Measurements from ENCODE around the gene TMEM256.

The TMEM256 gene

DNA sequence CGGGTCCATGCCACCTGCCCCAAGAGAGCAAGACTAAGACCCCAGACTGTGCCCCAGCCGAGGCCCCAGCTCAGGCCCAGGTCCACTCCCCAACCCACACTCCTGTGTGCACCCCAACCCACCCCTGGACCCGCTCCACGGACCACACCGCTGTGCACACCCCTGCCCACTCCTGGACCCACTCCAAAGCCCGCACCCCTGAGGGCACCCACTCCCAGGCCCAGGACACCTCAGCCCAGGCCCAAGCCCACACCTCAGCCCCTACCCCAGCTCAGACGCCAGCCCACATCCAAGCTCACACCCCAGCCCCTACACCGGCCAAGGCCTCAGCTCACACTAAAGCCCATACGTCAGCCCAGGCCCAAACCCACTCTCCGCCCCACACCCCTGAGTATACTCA is 25.8 kb upstream of the TMEM256 start:
- DNase-seq (ENCODE audit: low spot score), result no peak

DNA sequence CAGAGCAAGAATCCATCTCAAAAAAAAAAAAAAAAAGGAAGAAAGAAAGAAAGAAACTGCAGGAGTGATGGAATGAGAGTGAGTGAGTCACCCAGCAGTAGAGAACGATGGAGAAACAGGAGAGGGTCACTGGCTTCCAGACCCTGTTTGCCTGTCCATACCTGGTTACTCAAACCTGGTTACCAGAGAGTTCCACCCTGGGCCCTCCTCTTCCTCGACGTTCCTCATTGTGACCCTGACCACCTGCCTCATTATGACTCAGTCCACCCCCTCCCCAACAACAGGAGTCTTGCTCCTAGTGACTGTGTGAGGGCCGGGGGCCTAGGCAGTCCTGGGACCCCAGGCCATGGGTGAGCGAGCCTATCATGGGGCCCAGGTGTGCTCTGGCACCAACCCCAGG is 24.7 kb upstream of the TMEM256 start, which contains the start of gene SPEM3:
Gene SPEM3, plus strand, starts transcription at position 301 of the 400 bp plus-strand sequence. Its CDS starts 46 bp downstream, at position 347.
- no peak for DNase-seq (ENCODE audit: low spot score)

DNA sequence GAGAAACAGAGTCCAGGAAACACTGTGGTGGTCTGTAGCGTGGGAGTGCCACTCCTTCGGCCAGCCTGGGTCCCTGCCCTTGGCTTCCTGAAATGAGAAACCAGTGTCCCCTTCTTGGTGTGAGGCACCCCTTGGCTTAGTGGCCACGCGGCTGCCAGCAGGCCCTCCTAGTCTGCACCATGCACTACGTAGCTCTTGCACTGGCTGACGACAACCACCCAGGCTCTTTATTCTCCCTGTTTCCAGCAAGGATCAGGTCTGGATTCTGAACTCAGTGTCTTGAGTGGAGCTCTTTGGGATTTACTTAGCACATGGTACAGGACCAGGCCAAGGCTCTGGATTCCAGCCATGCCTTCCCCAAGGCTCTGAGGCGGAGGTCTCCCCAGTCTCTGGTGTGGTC is 23.7 kb upstream of the TMEM256 start:
- no peak for DNase-seq (ENCODE audit: low spot score)

DNA sequence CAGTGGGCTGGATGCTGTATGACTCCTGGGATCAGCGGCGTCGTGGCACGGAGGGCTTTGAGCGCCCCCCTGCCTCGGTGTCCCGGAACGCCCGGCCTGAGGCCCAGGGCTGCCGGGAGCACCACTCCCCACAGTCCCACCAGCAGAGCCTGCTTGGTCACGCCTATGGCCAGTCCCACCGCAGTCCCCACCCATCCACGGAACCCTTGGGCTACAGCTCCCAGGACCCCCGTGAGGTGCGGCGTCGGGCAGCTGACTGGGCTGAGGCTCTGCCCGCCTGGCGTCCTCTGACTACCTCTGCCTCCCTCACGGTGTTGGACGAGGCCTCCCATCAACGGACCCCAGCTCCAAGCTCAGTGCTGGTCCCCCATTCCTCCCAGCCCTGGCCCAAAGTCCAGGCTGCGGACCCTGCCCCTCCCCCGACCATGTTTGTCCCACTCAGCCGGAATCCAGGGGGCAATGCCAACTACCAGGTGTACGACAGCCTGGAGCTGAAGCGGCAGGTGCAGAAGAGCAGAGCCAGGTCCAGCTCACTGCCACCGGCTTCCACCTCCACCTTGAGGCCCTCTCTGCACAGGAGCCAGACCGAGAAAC is 23.1 kb upstream of the TMEM256 start:
- no peak for DNase-seq (ENCODE audit: low spot score)

DNA sequence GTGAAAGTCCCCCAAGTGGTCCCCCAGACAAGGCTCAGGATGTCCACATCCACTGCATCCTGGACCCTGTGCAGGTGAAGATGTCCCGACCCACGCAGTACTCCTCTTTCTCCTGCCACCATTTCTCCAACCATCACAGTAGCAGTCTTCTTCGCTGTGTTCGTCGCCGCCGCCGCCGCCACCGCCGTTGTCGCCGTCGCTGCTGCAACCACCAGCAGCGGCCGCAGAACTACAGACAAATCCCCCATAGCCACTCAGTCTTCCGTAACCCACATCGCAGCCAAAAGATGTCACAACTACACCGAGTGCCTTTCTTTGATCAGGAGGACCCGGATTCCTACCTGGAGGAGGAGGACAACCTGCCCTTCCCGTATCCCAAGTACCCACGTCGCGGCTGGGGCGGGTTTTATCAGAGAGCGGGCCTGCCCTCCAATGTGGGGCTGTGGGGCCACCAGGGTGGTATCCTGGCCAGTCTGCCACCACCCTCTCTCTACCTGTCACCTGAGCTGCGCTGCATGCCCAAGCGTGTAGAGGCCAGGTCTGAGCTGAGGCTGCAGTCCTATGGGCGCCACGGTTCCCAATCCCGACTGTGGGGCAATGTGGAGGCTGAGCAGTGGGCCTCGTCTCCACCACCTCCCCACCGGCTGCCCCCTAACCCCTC is 22.4 kb upstream of the TMEM256 start:
- DNase-seq (ENCODE audit: low spot score), result no peak

DNA sequence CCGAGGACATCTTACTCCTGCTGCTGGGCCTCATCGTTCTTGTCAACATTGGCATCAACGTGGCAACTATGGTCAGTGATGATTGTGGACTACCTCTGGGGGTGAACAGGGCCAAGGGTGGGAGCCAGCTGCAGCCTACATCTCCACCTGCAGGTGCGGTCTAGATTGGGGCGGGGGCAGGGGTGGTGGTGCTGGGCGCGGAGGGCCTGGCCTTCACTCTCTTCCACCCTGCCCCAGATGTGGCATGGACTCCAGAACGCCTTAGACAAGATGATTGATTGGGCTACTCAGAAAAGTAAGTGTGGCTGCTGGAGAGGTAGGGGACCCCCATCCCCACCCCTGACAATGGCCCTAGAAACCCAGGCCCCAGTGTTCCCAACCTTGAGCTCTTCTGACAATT is 21.9 kb upstream of the TMEM256 start:
- no peak for DNase-seq (ENCODE audit: low spot score)

DNA sequence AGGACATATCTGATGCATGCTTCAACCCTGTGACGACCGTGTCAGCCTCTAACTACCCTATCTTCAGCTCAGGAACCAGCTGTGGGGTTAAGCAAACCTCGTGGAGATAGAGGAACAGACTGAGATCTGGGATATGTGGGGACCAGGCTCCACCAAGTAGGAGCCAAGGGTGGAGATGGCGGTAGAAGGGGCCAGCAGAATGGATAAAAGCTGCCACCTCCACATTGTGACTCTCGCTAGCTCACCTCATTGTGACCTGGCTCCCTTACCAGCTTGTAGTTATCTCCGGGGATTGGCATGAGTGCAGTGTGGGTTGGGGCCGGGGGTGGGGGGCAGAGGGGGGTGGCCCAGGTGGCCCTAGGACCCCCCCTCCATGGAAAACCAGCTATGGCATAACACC is 21.4 kb upstream of the TMEM256 start, which contains the start of gene SPEM2:
Gene SPEM2, plus strand, starts transcription at position 301 of the 400 bp plus-strand sequence. Its CDS starts 73 bp downstream, at position 374.
- no peak for DNase-seq (ENCODE audit: low spot score)

DNA sequence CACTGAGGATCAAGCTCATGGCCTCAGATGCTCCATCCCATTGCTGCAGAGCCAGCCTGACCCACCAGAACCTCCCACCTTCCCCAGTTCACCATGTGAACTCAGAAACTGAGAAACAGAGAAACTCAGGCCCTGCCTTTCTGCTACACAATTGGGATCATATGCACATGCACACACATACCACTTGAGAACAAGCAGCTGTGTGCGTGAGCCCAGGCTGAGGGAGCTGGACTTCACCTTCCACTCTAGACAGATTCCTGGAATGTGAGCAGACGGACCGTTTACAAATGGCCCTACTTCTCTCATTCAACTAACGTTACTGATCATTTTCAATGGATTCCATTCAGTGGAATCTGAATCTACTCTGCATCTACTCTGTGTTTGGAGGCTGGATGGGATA is 19.8 kb upstream of the TMEM256 start:
- DNase-seq (ENCODE audit: low spot score), result no peak

DNA sequence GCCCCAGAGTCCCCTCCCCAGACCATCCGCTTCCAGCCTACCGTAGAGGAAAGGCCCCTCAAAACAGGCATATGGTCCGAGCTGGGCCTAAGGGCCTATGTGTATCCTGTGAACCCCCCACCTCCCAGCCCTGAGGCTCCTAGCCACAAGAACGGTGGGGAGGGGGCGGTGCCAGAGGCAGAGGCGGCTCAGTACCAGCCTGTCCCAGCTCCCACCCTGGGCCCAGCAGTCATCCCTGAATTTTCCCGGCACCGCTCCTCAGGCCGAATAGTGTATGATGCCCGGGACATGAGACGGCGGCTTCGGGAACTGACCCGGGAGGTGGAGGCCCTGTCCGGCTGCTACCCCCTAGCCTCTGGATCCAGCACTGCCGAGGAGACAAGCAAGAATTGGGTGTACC is 17.3 kb upstream of the TMEM256 start:
- no peak for DNase-seq (ENCODE audit: low spot score)

DNA sequence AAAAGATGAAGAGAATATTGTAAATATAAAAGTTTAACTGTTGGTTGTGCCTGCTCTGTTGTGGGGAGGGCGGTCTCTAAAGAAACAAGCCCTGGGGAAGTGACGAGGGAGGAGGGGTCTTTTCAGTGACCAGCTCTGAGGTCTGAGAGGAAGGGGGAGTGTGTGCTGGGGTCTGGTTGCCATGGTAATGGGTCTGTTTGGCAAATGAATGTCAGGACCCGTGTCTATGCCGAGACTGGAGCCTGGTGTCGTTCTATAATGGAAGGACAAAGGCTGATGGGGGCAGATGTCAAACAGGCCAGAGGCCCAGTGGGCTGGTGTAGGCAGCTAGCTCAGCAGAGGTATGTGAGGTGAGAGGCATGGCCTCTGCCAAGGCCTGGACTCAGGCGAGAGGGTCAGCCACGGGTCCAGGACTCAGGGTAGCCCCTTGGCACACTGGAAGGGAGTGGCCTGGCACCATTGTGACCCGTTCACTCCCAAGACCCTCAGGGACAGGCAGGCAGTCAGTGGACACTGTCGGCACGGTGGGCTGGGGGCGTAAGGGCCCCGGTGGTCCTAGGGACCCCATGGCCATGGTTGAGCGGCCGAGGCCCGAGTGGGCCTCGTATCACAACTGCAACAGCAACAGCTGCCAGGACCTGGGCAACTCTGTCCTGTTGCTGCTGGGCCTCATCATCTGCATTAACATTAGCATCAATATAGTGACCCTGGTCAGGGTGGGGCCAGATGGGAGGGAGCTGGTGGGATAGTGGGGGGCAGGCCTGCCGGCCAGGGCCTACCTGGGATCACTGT is 16.1 kb upstream of the TMEM256 start, which contains the start of gene SPEM1:
Gene SPEM1, plus strand, starts transcription at position 506 of the 792 bp plus-strand sequence. Its CDS starts 61 bp downstream, at position 567.
- no peak for DNase-seq (ENCODE audit: low spot score)

DNA sequence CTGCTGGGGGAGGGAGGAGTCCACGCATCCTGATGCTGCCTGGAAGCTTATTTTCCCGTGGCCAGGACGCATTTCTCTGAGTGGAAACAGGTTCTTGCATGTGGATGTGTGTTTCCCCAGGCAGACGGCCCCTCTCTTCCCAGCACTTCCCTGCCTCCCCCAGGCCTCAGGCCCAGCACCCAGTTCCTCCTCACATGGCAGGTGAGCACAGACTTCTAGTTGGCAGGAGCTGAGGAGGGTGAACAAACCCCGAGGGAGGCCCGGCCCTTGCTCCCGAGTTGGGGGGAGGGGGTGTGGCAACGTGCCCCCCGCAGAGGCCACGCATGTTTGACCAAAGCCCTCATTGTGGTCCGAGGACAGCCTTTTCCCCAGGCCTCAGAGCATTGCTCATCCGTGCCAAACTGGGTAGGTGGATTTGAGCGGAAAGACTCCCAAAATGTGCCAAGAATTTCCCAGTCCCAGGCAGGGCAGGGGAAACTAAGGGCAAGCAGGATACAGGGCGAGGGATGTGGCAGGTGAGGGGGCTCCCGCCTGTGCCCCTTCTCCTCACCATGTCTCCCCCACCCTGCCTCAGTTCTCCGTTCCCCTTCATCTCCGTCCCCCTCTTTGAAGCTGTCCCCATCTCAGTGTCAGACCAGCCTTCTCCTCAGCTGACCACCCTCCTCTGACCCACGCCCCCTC is 14.7 kb upstream of the TMEM256 start:
- no peak for DNase-seq (ENCODE audit: low spot score)

DNA sequence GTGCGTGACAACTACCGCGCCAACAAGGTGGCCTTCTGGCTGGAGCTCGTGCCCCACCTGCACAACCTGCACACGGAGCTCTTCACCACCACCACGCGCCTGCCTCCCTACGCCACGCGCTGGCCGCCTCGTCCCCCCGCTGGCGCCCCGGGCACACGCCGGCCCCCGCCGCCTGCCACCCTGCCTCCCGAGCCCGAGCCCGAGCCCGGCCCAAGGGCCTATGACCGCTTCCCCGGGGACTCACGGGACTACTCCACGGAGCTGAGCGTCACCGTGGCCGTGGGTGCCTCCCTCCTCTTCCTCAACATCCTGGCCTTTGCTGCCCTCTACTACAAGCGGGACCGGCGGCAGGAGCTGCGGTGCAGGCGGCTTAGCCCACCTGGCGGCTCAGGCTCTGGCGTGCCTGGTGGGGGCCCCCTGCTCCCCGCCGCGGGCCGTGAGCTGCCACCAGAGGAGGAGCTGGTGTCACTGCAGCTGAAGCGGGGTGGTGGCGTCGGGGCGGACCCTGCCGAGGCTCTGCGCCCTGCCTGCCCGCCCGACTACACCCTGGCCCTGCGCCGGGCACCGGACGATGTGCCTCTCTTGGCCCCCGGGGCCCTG is 13.3 kb upstream of the TMEM256 start:
- no peak for DNase-seq (ENCODE audit: low spot score)

DNA sequence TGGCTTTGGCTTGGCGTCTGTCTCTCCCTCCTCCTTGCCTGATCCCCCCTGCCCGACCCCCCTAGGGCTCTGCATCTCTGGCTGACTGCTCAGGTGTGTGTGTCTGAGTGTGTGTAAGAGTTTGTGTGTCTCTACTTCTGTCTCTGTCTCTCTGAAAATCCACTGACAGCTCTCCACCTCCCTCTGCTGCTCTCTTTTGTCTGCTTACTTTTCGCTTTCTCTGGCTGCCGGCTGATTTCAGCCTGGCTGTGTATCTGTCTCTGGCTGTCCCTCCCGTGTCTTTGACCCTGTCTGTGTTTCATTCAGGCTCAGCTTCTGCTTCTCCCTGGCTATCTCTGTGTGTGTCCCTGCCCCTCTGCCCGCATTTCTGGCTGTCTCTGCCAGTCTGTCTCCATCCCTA is 12.4 kb upstream of the TMEM256 start:
- DNase-seq (ENCODE audit: low spot score), result no peak

DNA sequence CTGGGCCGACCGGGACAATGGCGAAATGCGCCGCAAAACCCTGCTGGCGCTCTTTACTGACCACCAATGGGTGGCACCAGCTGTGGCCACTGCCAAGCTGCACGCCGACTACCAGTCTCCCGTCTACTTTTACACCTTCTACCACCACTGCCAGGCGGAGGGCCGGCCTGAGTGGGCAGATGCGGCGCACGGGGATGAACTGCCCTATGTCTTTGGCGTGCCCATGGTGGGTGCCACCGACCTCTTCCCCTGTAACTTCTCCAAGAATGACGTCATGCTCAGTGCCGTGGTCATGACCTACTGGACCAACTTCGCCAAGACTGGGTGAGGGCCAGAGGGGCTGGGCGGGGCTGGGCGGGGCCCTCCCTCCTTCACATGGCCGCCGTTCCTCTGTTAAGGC is 11.9 kb upstream of the TMEM256 start:
- no peak for DNase-seq (ENCODE audit: low spot score)

DNA sequence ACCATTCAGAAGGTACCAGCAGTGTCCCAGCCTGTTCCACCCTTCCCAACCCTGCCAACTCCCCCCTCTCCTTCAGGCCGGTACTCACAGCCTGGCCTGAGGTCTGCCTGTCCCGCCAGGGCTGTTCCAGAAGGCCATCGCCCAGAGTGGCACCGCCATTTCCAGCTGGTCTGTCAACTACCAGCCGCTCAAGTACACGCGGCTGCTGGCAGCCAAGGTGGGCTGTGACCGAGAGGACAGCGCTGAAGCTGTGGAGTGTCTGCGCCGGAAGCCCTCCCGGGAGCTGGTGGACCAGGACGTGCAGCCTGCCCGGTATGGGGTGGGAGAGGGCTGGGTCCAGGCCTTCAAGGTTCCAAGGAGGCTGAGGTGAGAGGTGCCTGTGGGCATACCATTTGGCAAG is 10.9 kb upstream of the TMEM256 start:
- DNase-seq (ENCODE audit: low spot score), result no peak

DNA sequence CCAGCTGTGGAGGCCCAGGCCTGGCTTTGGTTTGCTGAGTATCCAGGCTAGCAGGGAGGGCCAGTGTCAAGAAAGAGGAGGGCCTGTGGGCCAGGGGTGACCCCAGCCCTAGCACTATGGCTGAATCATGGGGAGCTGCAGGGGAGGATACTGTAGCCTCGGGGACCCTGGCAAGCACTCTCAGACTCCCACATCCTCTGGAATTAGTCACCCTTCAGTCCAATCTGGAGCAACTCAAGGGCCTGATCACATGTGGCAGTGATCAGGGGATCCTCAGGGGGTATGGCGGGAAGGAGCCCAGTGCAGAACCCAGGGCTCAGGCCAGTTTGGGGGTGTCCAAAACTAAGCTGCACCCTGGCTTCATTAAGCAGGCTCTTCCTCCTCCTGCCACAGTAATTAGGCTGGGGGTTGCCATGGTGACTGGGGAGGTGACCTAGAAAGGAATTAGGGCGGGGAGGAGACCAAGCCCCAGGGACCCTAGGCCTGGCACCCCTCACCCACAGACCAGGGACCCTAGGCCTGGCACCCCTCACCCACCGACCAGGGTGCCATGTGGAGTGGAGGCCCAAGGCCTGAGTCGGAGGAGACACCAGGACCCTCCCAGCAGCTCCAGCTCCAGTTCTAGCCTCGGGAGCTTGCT is 9.6 kb upstream of the TMEM256 start:
- no peak for DNase-seq (ENCODE audit: low spot score)

DNA sequence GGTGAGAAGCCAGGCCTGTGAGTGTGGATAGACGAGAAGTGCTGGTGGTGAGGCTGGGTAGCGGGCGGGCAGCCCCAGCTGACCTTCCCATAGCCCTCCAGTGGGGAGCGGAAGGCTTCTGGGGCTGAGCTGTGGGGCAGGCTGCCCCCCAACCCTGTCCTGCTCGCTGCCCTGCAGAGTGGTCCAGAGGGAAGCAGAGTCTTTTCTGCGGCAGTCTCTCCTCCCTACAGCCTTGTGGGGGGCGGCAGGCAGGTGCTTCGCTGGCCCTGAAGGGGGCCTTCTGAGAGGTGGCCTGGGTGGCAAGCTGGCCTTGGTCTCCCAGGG is 7.5 kb upstream of the TMEM256 start:
- DNase-seq (ENCODE audit: low spot score), result no peak

DNA sequence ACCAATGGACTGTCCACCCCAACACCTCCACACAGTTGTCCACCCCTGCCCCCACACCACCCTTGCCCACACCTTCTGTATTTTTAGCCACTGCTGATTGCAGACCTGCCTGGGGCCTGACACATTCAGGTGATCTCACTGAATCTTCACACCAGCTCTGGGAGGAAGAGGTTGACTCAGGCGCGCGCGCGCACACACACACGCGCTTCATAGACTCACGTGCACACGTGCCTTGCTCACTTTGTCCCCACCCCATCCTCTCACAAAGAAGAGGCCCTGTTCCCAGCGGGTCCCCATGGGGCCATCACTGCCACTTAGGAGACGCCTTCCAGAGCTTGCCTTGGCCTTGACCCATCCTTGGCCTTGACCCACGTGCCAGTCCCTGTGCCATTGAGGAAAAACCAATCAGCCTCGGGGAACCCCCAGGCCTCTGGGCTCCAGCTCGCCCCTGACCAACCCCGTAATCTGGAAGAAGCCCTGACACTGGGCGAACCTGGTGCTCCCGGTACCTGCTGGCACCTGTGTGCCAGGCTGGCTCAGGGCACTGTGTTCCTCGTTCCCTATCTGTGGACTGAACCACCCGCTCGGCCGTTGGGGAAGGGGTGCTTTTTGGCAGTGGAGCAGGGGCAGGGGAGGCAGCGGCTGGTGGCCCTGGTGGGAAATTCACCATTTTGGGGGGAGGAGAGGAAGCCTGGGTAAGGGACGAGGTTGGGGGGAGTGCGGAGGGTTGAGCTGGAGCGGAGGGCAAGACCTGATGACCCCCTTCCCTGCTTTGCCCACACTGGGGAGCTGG is 6.9 kb upstream of the TMEM256 start:
- no peak for DNase-seq (ENCODE audit: low spot score)

DNA sequence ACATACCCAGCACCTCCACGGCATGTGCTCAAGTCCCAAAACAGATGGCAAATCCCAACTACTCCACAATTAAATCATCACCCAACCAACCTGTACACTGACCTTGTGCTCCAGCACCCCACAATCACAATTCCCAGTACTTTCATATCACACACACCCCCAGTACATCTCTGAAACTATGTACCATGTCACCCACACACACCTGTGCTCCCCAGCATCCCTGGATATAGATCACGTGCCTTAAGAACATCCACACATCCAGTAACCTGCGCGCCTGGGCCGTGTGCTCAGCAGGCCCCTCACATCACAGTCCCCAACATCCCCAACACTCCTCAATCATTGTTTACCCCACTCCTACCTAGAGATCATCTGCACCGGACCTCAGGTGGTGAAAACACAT is 5.8 kb upstream of the TMEM256 start:
- no peak for DNase-seq (ENCODE audit: low spot score)

DNA sequence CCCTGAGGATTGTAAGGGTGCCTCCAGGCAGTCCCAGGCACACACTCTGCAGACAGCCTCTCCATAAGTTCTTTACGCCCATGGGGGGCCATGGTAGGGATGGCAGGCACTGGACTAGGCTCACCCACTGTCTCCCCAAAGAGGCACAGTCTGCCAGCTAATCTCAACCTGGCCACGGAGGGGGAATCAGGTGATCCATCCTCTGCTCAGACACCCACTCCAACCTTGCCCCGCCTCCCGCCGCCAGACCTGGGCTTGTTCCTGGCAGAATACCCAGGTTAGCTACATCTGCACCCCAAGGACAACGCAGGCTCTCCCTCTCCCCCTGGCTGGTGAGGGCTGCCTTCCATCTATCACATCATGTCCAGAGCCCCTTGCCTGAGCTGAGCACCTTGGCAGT is 5.0 kb upstream of the TMEM256 start:
- DNase-seq (ENCODE audit: low spot score), result no peak

DNA sequence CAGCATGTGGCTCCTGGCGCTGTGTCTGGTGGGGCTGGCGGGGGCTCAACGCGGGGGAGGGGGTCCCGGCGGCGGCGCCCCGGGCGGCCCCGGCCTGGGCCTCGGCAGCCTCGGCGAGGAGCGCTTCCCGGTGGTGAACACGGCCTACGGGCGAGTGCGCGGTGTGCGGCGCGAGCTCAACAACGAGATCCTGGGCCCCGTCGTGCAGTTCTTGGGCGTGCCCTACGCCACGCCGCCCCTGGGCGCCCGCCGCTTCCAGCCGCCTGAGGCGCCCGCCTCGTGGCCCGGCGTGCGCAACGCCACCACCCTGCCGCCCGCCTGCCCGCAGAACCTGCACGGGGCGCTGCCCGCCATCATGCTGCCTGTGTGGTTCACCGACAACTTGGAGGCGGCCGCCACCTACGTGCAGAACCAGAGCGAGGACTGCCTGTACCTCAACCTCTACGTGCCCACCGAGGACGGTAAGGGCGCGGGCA is 4.4 kb upstream of the TMEM256 start:
- no peak for DNase-seq (ENCODE audit: low spot score)
